ACC112 (cell line): ENCODE results near the gene GPS1.

Experiments used
- H2AFZ ChIP-seq: fragments of 200-600 bp; sonication (generic); one replicate; pipeline ENCODE4 v1.6.0; 2017; ENCODE audit warnings: antibody characterized with exemption, low read length; ENCODE audit not compliant: unreplicated experiment
- H3K27ac ChIP-seq: fragments of 200-600 bp; sonication (generic); 2 replicates; pipeline ENCODE4 v1.5.1; 2014; ENCODE audit warnings: low read depth, mild to moderate bottlenecking, antibody characterized with exemption, low read length, moderate library complexity
- H3K27me3 ChIP-seq: fragments of 200-600 bp; sonication (generic); 2 replicates; pipeline ENCODE4 v1.6.1; 2014; ENCODE audit warnings: mild to moderate bottlenecking, antibody characterized with exemption, low read length, moderate library complexity, mixed read lengths; ENCODE audit not compliant: insufficient read depth
- H3K36me3 ChIP-seq: fragments of 200-600 bp; sonication (generic); 2 replicates; pipeline ENCODE4 v1.6.1; 2016; ENCODE audit warnings: mild to moderate bottlenecking, antibody characterized with exemption, low read length, moderate library complexity, mixed read lengths; ENCODE audit not compliant: insufficient read depth
- H3K4me1 ChIP-seq: fragments of 200-600 bp; sonication (generic); one replicate; pipeline ENCODE4 v1.6.1; 2016; ENCODE audit warnings: low read length, mixed read lengths; ENCODE audit not compliant: insufficient read depth, unreplicated experiment, control insufficient read depth
- H3K4me3 ChIP-seq: fragments of 200-600 bp; sonication (generic); 2 replicates; pipeline ENCODE4 v1.5.1; 2014; ENCODE audit warnings: mild to moderate bottlenecking, low read depth, low read length
- H3K79me2 ChIP-seq: fragments of 200-600 bp; sonication (generic); one replicate; pipeline ENCODE4 v1.6.0; 2016; ENCODE audit warnings: low read length; ENCODE audit not compliant: control insufficient read depth, unreplicated experiment, insufficient read depth

Gene GPS1

DNA sequence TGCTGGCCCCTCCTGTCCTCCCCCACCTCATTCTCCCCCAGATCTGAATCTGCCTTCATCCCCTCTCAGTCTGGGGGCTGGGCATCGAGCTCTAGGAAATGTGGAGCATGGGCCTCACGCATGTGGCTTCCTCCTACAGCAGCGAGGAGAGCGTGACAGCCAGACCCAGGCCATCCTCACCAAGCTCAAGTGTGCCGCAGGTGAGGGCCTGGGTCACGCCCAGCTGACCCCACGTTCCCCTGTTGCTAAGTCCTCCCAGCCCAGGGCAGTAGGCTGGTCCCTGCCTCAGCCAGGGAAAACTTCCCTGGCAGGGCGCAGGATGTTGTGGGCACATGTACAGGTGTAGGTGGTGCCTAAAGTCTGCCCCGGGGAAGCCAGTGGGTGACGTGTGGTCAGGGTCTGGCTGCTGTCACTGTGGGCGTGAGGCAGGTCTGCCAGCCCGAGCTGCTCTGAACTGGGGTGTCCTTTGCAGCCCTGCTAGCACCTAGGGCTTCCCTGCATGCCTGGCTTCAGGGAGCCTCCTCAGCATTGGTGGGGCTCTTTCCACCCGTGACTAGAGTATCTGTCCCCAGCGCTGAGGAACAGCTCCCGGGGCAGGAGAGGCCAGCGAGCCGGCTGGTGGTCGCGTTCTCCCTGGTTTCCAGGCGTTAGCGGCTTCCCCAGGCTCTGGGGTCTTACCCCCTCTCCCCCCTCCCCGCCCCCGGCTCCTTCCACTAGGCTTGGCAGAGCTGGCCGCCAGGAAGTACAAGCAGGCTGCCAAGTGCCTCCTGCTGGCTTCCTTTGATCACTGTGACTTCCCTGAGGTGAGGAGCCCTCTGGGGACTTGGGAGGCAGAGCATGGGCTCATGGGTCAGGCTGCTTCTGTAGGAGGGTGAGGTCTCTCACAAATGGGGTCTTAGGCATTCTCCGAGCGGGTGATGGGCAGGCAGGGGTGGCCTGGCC, 3.6 kb downstream of the GPS1 start:
- Histone ChIP-seq H2AFZ (no peak overlapping the region), H3K36me3 (peaks cover 4% of the 10 kb centered on the region; the same call in 1 of the 2 replicates), H3K27ac (no peak overlapping the region), H3K27me3 (no peaks in the 10 kb centered on the region), H3K4me3 (no peak overlapping the region), H3K79me2 (peaks cover 21% of the 10 kb centered on the region), H3K4me1 (peaks cover 6% of the 10 kb centered on the region)

DNA sequence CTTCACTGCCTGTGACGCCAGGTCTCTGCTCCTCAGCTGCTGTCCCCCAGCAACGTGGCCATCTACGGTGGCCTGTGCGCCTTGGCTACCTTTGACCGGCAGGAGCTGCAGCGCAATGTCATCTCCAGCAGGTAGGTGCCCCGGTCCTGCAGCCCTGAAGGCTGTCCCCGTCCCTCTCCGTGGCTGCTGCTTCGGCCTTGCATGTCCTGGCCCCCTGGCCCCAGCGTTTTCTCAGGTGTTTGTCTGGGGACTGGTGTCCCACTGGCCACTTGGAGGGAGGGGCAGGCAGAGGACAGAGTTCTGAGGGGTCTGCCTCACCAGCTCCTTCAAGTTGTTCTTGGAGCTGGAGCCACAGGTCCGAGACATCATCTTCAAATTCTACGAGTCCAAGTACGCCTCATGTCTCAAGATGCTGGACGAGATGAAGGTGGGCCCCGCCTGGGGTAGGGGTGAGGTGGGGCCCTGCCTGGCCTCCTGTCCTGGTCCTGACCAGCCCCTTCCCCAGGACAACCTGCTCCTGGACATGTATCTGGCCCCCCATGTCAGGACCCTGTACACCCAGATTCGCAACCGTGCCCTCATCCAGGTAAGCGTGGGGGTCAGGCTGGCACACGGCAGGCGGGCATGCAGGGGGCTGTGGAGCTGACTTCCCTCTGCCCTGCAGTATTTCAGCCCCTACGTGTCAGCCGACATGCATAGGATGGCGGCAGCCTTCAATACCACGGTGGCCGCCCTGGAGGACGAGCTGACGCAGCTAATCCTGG, 4.4 kb downstream of the GPS1 start:
- Histone ChIP-seq H3K27ac (no peak overlapping the region), H2AFZ (no peak overlapping the region), H3K79me2 (peaks cover 21% of the 10 kb centered on the region), H3K4me1 (peaks cover 6% of the 10 kb centered on the region), H3K27me3 (no peaks in the 10 kb centered on the region), H3K36me3 (peaks cover 4% of the 10 kb centered on the region; the same call in 1 of the 2 replicates), H3K4me3 (no peak overlapping the region)

DNA sequence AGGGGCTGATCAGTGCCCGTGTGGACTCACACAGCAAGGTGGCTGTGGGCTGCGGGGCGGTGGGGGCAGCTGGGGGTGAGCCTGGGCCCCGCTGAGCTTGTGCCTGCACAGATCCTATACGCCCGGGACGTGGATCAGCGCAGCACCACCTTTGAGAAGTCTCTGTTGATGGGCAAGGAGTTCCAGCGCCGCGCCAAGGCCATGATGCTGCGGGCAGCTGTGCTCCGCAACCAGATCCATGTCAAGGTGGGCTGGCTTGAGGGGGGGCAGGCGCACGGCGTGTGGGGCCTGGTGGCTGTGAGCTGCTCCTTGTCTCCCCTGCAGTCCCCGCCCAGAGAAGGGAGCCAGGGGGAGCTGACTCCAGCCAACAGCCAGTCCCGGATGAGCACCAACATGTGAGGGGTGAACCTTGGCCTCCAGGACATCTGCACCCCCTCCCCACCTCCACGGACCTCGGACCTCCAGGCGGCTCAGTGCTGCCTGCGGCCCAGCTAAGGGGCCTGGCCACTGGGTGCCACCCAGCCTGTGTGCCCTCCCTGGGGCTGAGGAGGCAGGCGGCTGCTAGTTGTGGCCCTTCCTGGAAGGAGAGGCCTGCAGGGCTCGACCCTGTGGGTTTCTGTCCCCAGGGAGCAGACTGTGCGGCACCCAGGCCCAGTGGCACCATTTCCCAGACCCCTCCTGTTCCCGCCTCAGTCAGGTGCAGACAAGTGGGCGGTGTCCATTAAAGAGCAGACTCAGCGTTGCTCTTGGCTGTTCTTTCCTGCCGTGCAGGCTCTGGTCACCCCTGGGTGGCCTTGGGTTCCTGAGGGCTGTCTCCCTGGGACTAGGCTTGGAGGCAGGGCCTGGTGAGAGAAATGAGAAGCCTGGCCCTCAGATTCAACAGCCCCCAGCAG, 5.3 kb downstream of the GPS1 start:
- Histone ChIP-seq H2AFZ (no peak overlapping the region), H3K27ac (no peak overlapping the region), H3K36me3 (peaks cover 4% of the 10 kb centered on the region; the same call in 1 of the 2 replicates), H3K4me1 (peaks cover 6% of the 10 kb centered on the region), H3K27me3 (no peaks in the 10 kb centered on the region), H3K4me3 (no peak overlapping the region), H3K79me2 (peaks cover 19% of the 10 kb centered on the region)

DNA sequence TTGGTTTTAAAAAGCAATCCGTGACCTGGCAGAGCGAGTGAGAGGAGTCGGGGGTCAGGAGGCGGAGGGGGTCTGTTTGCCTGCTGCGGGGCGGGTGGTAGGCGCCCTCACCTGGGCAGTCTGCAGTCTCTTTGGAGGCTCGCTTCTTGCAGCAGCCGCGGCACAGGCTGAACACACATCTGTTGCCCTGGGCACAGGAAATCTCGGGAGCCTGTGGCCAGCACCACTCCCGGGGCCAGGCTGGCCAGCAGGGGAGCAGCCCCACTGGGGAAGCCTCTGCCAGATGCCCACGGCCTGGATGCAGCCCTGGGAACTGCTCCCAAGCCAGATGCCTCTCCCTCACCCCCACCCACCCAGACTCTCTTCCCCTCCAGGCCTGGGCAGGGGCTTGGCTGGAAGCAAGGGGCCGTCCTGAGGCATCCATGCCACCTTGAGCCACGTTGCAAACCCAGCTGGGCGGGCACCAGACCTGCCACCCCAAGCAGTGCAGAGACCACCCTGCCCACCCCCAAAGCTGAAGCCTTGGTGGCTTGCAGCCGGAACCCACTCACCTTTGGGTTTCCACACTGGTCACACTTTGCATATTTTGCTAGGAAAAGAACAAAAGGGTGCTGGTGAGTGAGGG, 6.6 kb downstream of the GPS1 start:
- Histone ChIP-seq H3K27ac (no peak overlapping the region), H3K27me3 (no peaks in the 10 kb centered on the region), H3K36me3 (peaks cover 4% of the 10 kb centered on the region; the same call in 1 of the 2 replicates), H3K79me2 (peaks cover 5% of the 10 kb centered on the region), H2AFZ (no peak overlapping the region), H3K4me3 (no peak overlapping the region), H3K4me1 (peaks cover under 1% of the 10 kb centered on the region)

DNA sequence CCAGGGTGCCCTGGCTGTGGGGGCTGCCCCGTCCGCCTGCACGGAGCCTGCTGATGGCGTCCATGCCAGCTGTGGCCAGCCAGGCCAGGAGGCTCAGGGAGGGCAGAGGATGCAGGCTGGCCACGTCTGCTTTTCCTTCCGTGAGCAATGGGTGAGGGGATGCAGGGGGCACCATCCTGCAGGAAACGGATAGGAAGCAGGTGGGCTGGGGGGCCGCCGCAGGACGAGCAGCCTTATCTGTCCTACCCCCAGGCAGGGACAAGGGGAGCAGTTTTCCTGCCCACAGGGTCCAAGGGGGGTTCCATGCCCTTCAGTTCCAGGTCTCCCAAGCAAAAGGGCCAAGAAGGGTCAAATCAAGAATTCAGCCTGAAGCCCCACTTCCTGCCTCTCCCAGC, 7.2 kb downstream of the GPS1 start:
- H3K4me1 ChIP-seq, result no peaks in the 10 kb centered on the region

DNA sequence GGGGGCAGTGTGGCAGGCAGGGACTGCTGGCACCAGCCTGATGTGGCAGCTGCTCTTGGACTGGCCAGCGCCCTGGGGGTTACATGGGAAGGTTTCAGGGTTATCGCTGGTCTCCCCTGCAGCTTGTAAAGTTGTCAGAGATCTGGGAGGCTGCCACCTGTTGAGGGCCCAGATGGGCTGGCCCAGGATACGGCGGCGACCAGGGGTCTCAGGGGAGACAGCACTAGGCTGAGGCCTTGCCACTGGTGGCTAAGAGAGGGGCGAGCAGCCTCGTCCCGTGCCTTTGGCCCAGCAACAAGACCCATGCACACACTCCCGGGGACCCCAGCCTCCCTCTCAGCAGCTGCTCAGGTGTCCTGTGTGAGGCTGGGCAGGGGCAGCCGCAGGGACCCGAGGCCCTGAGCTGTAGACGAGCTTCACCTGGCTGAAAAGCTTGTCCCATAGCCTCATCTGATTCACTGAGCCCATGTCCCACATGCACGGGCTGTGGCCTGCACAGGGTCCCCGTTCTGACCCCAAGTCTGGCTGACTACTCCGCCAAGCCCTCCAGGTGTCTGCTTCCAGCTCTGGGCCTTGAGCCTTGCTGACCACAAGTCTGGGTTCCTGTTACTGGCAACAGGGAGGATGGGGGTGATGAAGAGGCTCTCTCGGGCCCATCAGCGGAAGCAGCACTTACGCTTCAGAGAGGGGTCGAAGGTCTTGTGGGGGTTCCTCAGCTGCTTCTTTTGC, 7.7 kb downstream of the GPS1 start:
- H3K27ac ChIP-seq, result no peak overlapping the region
- H3K79me2 ChIP-seq, result peaks cover 8% of the 10 kb centered on the region
- H3K4me3 ChIP-seq, result no peak overlapping the region
- H3K36me3 ChIP-seq, result peaks cover 4% of the 10 kb centered on the region; the same call in 1 of the 2 replicates
- peaks cover 3% of the 10 kb centered on the region for H3K4me1 ChIP-seq
- no peak overlapping the region for H2AFZ ChIP-seq
- no peaks in the 10 kb centered on the region for H3K27me3 ChIP-seq

More for the DNA sequence above, 7.2 kb downstream of the GPS1 start:
- no peak overlapping the region for H3K4me3 ChIP-seq
- no peak overlapping the region for H3K27ac ChIP-seq
- peaks cover 4% of the 10 kb centered on the region; the same call in 1 of the 2 replicates for H3K36me3 ChIP-seq
- H3K27me3 ChIP-seq, result no peaks in the 10 kb centered on the region
- H2AFZ ChIP-seq, result no peak overlapping the region
- H3K79me2 ChIP-seq, result peaks cover 3% of the 10 kb centered on the region

DNA sequence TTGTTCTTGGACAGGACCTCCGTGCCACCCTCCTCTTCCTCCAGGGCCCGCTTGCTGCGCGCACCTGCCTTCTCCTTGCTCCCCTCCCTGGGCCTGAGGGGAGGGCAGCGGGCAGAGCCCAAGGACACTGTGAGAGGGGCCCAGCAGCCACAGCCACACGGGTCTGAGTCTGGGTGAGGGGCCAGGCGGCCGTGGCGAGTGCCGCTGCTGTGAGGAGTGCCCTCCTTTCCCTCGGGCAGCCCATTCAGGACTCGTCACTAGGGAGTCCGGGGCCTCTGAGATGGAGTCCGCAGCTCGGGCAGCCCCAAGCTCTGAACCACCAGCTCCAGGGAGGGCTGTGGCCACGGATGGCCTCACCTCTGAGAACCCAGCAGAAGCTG, 8.3 kb downstream of the GPS1 start:
- no peak overlapping the region for H3K4me3 ChIP-seq
- no peaks in the 10 kb centered on the region for H3K27me3 ChIP-seq
- H3K27ac ChIP-seq, result no peak overlapping the region
- no peak overlapping the region for H2AFZ ChIP-seq
- H3K36me3 ChIP-seq, result peaks cover 4% of the 10 kb centered on the region; the same call in 1 of the 2 replicates
- peaks cover 6% of the 10 kb centered on the region for H3K4me1 ChIP-seq
- peaks cover 13% of the 10 kb centered on the region for H3K79me2 ChIP-seq

DNA sequence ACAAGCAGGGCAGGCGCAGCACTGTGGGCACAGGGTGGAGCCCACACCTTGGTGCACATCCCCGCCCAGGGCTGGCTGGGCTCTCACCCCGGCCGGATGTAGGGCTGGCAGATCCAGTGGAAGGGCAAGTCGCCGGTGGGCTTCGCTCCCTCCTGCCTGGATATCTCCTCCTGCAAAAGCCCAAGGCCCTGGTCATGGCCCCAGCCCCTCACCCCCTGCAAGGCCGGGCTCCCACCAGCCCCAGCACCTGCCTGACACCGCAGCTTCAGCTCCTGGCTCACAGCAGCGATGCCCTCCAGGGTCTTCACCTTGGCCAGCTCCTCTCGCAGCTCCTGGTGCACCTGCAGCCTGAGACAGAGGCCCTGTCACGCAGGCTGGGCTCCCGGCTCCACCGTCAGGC, 8.9 kb downstream of the GPS1 start:
- Histone ChIP-seq H3K27me3 (no peaks in the 10 kb centered on the region), H2AFZ (no peak overlapping the region), H3K27ac (no peak overlapping the region), H3K79me2 (peaks cover 16% of the 10 kb centered on the region), H3K4me1 (peaks cover 6% of the 10 kb centered on the region), H3K4me3 (no peak overlapping the region), H3K36me3 (peaks cover 4% of the 10 kb centered on the region; the same call in 1 of the 2 replicates)

DNA sequence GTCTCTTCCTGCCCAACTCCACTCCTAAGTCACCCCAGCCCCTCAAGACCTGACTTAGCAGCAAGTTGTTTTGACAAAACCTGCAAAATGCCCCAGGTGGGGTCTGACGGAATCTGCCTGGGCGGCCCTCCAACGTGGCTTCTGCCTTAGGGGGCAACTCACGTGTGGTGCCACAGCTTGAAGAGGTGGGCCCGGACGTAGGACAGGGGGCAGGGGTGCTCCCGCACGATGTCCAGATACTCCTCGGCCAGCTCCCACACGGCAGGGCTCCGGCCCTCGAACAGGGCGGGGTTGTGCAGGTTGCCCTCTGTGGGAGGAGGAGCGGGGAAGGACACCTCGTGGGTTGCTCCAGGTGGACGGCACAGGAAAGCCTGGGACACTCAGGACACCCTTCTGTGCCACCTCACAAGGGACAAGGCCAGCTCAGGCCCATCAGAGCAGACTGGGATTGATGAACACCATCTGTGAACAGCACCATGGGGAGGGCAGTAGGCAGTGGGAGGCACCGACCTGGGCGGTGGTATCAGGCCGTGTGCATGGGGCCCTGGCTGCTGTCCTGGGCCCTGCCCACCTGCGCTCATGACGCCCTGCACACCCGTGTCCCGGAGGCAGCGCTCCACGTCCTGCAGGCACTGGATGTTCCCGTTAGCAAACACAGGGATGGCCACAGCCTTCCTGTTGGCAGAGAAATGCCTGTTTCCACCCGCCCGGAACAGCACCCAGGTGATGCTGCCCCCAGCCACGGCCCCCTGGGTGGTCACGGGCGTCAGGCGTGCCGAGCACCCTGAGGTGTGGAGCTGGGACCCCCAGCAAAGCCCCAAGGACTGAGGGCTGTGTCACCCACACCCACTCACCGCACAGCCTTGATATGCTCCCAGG, 9.6 kb downstream of the GPS1 start:
- no peak overlapping the region for H3K4me3 ChIP-seq
- H2AFZ ChIP-seq, result no peak overlapping the region
- H3K27me3 ChIP-seq, result no peaks in the 10 kb centered on the region
- no peak overlapping the region for H3K27ac ChIP-seq
- H3K79me2 ChIP-seq, result peaks cover 22% of the 10 kb centered on the region
- peaks cover 2% of the 10 kb centered on the region; the same call in 1 of the 2 replicates for H3K36me3 ChIP-seq
- H3K4me1 ChIP-seq, result peaks cover 10% of the 10 kb centered on the region
